ENCODE measurements around the gene THEM4. TPM values are rescaled to one million over a fixed set of nuclear protein-coding genes. Genes with fewer than 3 reads are reported as not detected.

The THEM4 gene
- total RNA-seq = 10 to 100 TPM; 26.6 to 33.0 TPM

DNA sequence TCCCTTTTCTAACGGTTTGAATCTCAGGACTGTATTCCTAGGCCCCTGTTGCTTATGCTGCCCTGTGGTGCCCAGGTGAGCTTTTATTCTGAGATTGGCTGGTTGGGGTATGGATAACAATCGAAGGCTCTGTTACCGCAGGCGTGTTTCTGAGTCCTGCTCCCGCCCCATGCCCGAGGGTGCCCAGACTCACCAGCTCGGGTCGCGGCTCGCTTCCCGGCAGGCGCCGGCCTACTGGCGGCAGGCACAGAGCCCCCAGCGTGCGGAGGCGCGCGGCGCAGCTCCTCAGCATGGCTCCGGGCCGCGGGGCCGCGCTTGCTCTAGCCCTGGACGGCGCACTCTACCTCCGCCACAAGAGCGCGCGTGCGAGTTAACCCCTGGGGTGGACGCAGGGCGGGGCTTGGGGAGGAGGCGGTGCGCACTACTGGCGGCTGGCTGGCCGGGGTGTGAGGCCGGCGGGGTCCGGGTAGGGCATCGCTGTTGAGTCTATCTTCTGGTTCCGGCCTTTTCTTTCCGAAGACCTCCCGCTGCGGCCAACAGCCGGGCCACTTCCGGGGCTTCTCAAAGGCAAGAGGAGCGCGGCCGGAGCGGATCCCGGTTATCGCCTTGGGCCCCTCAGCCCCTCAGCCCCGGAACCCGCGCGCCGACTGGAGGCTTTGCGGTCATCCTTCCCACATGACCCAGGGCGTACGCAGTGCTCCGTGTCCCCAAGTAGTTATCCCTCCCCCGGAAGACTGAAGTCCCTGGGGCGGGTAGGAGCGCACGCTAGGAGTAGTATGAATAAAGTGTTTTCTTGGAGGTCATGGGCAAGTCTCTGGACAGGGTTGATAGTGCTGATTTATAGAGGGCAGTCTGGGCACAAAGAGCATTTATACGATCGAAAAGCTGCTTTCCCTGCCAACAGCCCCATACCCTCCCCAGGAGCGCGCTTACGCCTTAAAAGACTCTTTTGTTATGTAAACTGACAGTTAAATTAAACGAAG is at the start of gene THEM4:
THEM4 (minus strand) TSS at position 345 of the 983 bp plus-strand sequence; CDS start at position 292, 53 bp downstream.
- Mint-ChIP-seq H3K4me1 (peaks cover 34% of the 10 kb centered on the region), H3K36me3 (ENCODE audit: low read depth) (peaks cover 33% of the 10 kb centered on the region), H3K27ac (peak within 1 kb of the TSS; percentile 96), H3K9me3 (no peaks in the 10 kb centered on the region), H3K4me3 (peak within 1 kb of the TSS; percentile 80), H3K27me3 (no peaks in the 10 kb centered on the region)
- ATAC-seq (replicated peaks) = peak; percentile 93

- Mint-ChIP-seq H3K27me3 (no peaks in the 10 kb centered on the region), H3K4me1 (peaks cover 3% of the 10 kb centered on the region), H3K27ac (no peak overlapping the region), H3K4me3 (no peak overlapping the region), H3K9me3 (no peaks in the 10 kb centered on the region), H3K36me3 (ENCODE audit: low read depth) (no peaks in the 10 kb centered on the region)
- no peak for ATAC-seq (replicated peaks)
Measured at GRCh38 chr1:151958959-151959358, 49.6 kb upstream of the THEM4 start.

GRCh38 chr1:151956957-151957497 is 47.7 kb upstream of the THEM4 start:
- Mint-ChIP-seq H3K4me3 (no peak overlapping the region), H3K9me3 (no peaks in the 10 kb centered on the region), H3K27me3 (no peaks in the 10 kb centered on the region), H3K36me3 (ENCODE audit: low read depth) (no peaks in the 10 kb centered on the region), H3K27ac (no peak overlapping the region), H3K4me1 (no peaks in the 10 kb centered on the region)
- no peak for ATAC-seq (replicated peaks)

DNA sequence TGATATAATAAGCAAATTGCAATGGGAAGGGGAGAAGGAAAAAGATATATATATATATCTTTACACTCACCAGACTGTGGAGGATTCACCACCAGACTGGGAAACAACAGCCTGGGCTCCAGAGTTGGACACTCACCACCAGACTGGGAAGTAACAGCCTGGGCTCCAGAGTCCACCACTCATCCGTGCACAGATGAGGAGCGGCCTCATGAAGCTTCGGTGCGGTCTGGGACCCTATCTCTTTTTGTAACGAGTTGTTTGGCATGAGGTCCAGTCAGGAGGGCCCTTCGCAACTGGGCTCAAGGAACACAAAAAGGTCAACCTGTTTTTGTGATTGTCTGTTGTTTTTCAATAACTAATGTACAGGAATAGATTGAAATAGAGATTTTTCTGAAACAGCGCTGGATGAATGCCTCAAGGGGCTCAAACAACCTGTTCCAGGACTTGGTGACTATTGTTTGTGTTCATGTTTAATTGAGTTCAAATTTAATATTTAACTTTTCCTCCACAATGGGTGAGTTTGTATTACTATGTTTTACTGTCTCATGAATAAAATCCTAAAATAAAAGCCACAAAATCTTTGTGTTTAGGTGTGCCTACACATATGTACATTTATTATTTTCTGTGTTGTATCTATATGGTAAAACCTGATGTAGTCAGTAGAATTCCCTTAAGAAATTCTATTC is 44.2 kb upstream of the THEM4 start:
- no peak for ATAC-seq (replicated peaks)
- Mint-ChIP-seq H3K27ac (no peak overlapping the region), H3K27me3 (no peaks in the 10 kb centered on the region), H3K4me3 (no peak overlapping the region), H3K4me1 (no peaks in the 10 kb centered on the region), H3K9me3 (no peaks in the 10 kb centered on the region), H3K36me3 (ENCODE audit: low read depth) (no peaks in the 10 kb centered on the region)

DNA sequence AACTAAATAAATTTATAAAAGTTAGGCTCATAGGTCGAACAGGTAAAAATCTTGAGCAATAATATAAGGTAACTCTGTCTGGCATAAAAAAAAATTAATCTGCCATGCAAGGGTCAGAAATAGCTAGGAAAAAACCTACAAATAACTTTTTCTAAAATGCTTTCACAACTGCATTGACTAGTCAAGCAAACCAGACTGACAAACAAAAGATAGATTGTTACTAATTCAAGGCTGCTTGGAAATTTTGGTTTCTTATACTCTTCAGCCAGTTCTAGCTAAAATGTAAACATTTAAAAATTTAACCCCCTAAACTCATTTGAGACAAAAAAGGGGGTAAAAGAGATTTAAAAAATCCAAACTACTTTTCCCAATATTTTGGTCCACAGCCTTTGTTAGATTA is 43.5 kb upstream of the THEM4 start:
- H3K27me3 Mint-ChIP-seq = no peaks in the 10 kb centered on the region
- H3K9me3 Mint-ChIP-seq = no peaks in the 10 kb centered on the region
- H3K4me3 Mint-ChIP-seq = no peak overlapping the region
- ATAC-seq (replicated peaks) = no peak
- no peaks in the 10 kb centered on the region for H3K36me3 Mint-ChIP-seq (ENCODE audit: low read depth)
- no peak overlapping the region for H3K27ac Mint-ChIP-seq
- no peaks in the 10 kb centered on the region for H3K4me1 Mint-ChIP-seq

DNA sequence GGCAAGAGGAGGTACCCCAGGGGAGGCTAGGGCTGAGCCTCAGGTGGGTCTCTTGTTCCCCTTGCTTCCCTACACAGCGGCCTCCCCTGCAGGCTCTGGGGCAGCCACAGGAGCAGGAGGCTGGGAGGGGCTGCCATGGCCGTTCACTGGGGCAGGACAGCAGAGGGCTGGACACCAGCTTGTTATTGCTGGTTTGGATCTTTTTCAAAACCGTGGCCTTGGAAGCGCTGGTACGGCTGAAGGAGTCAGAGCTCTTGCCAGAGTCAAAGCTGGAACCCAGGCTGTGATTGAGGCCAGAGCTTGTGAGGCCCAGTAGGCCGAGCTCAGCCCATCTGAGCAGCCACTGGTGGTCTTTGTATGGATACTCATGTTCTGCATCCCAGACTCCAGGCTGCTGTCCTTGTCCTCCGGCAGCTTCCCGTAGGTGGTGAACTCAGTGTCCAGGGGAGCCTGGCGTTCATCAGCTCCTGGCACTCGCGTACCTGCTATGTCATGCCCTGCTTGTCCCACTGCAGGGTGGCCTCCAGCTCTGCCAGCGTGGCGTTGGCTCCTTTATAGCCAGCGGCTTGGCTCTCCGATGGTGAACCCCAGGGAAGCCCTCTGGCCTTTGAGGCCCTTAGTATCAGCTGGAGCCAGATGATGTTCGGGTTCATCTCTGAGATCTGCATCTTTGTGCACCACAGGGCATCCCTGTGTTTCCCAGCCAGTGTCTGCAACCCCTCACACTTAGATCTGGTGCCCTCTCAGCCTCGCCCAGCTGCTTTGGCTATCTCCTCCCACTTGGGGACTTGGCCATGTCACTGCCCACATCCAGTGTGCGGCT is 40.3 kb upstream of the THEM4 start:
- no peak for ATAC-seq (replicated peaks)
- Mint-ChIP-seq H3K27ac (peak overlapping the region; percentile 49), H3K36me3 (ENCODE audit: low read depth) (peaks cover 15% of the 10 kb centered on the region), H3K27me3 (no peaks in the 10 kb centered on the region), H3K4me1 (peaks cover 20% of the 10 kb centered on the region), H3K9me3 (no peaks in the 10 kb centered on the region), H3K4me3 (no peak overlapping the region)

DNA sequence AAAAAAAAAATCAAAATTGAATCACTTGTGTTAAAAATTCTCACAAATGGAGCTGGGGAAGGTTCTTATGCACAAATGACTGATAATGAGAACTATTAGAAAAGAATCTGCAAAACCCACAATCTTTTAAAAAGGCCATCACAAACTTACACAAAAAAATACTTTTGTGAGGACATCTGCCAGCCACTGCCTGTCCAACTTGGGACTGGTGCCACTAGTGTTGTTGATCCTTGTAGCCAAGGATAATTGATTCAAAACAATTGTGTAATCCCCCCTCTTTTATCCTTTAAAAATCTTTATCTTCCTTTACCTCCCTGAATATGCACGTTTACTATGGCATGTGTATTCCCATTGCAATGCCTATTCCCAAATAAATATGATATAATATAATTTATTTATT is 39.2 kb upstream of the THEM4 start:
- H3K4me3 Mint-ChIP-seq = no peak overlapping the region
- H3K9me3 Mint-ChIP-seq = no peaks in the 10 kb centered on the region
- H3K36me3 Mint-ChIP-seq (ENCODE audit: low read depth) = peaks cover 15% of the 10 kb centered on the region

DNA sequence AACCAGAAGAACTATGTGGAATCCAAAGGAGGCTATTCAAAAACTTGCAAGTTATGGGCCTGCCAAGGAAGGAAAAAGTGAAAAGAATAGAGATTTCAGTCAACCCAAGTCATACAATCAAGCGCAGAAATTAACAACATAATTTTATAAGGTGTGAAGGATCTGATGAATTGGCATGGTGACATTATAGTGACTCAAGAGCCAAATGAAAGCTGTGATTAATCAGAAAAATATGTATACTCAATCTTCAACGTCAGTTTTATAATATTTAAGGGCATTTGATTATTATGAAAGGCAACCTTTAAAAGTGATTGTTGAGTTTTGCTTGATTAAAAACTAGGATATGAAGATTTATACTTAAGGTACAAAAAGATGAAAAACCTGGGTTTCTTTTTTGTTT is 37.8 kb upstream of the THEM4 start:
- no peak for ATAC-seq (replicated peaks)
- Mint-ChIP-seq H3K36me3 (ENCODE audit: low read depth) (peaks cover 15% of the 10 kb centered on the region), H3K9me3 (no peaks in the 10 kb centered on the region), H3K4me3 (peak overlapping the region; percentile 83), H3K27ac (peak overlapping the region; percentile 99), H3K27me3 (no peaks in the 10 kb centered on the region), H3K4me1 (peaks cover 25% of the 10 kb centered on the region)

More for the DNA sequence above, 39.2 kb upstream of the THEM4 start:
- no peak for ATAC-seq (replicated peaks)
- Mint-ChIP-seq H3K27ac (no peak overlapping the region), H3K4me1 (peaks cover 20% of the 10 kb centered on the region), H3K27me3 (no peaks in the 10 kb centered on the region)

GRCh38 chr1:151945725-151946722 is 36.7 kb upstream of the THEM4 start:
- H3K9me3 Mint-ChIP-seq = no peaks in the 10 kb centered on the region
- no peaks in the 10 kb centered on the region for H3K27me3 Mint-ChIP-seq
- ATAC-seq (replicated peaks) = peak; percentile 82
- H3K4me1 Mint-ChIP-seq = peaks cover 30% of the 10 kb centered on the region
- H3K27ac Mint-ChIP-seq = peak overlapping the region; percentile 99
- peak overlapping the region; percentile 83 for H3K4me3 Mint-ChIP-seq
- H3K36me3 Mint-ChIP-seq (ENCODE audit: low read depth) = peaks cover 21% of the 10 kb centered on the region

GRCh38 chr1:151944857-151945575 is 35.7 kb upstream of the THEM4 start:
- Mint-ChIP-seq H3K4me1 (peaks cover 31% of the 10 kb centered on the region), H3K9me3 (no peaks in the 10 kb centered on the region), H3K4me3 (peak overlapping the region; percentile 83), H3K36me3 (ENCODE audit: low read depth) (peaks cover 21% of the 10 kb centered on the region), H3K27ac (peak overlapping the region; percentile 99), H3K27me3 (no peaks in the 10 kb centered on the region)
- no peak for ATAC-seq (replicated peaks)

DNA sequence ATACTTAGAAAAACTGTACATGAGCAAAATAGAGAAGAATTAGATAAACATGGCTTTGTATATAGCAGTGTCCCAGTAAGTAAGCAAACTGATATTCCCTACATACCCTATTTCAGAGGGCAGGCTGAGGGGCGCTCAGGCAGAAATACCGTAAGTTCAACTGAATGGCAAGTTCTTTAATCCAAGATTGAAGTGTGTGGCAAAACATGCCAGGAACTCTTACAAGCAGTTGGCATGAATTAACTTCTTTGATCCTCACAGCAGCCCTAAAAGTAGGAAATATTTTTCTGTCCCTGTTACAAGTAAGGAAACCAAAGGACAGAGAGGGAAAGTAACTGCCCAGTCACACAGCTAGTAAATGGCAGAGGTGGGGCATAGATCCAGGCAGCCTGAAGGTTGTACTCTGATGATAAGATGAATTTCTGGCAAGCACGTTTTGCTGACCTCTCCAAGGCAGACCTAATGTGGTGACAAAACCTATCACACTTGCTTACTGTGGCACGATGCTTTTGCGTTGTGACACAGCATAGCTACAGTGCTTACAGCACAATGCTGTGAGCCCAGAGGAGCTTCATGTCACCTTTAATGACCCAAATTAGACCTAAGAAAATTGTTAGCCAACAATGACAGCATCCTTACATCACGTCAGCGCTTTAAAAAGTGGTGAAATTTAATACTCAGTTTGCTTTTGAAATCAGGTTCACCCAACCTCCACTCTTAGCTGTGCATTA is 35.0 kb upstream of the THEM4 start:
- no peaks in the 10 kb centered on the region for H3K9me3 Mint-ChIP-seq
- peaks cover 31% of the 10 kb centered on the region for H3K4me1 Mint-ChIP-seq
- H3K4me3 Mint-ChIP-seq = peak overlapping the region; percentile 83
- peaks cover 21% of the 10 kb centered on the region for H3K36me3 Mint-ChIP-seq (ENCODE audit: low read depth)
- no peaks in the 10 kb centered on the region for H3K27me3 Mint-ChIP-seq
- ATAC-seq (replicated peaks) = no peak
- peak overlapping the region; percentile 99 for H3K27ac Mint-ChIP-seq

- H3K9me3 Mint-ChIP-seq = no peaks in the 10 kb centered on the region
- peaks cover 21% of the 10 kb centered on the region for H3K36me3 Mint-ChIP-seq (ENCODE audit: low read depth)
- H3K4me3 Mint-ChIP-seq = no peak overlapping the region
- no peak for ATAC-seq (replicated peaks)
- H3K4me1 Mint-ChIP-seq = peaks cover 36% of the 10 kb centered on the region
- H3K27me3 Mint-ChIP-seq = no peaks in the 10 kb centered on the region
- peak overlapping the region; percentile 99 for H3K27ac Mint-ChIP-seq
Measured at GRCh38 chr1:151943591-151943990, 34.3 kb upstream of the THEM4 start.

All from activated T-helper 17 cell treated with anti-CD3 and anti-CD28 coated beads, Interleukin-2, amount 50 U/mL, for 72 hours (primary cell).